Measurements from ENCODE around the gene THSD7B. TPM values are rescaled to one million over a fixed set of nuclear protein-coding genes. Genes with fewer than 3 reads are reported as not detected.

Gene THSD7B
- total and polyA plus RNA-seq, 9 of the 15 experiments (the other 6 are each of a cell fraction or from before 2014, with no cell fraction given), result not detected

- no peaks in the 10 kb centered on the region for H3K9me1 ChIP-seq (ENCODE audit: control insufficient read depth, insufficient read depth, low read length)
- ATAC-seq (no peak), DNase-seq (ENCODE audit: extremely low read depth in 1 of 4, low spot score in 3 of 4) (no peak), FAIRE-seq (no peak)
- no peaks in the 10 kb centered on the region for H3K36me3 ChIP-seq (ENCODE audit: control insufficient read depth, insufficient read depth, low read length)
- no peaks in the 10 kb centered on the region for H3K4me1 ChIP-seq (replicated peaks in 1 of 2; ENCODE audit: control insufficient read depth in 2 of 2, insufficient read depth in 2 of 2, low read length in 2 of 2)
- intact Hi-C loops (cut with micrococcal nuclease), result no loop called here
- WGBS (ENCODE audit: insufficient coverage, low coverage, missing lambda C conversion rate), result 0% methylated on average over 1 of the region's 1 CpG
- no TSS peak for BruUV-seq (replicated peaks)
- ChIA-PET POLR2A (no interaction called here), CTCF (ENCODE audit: low intra/inter-chr PET ratio) (no interaction called here)
- TF ChIP-seq ZNF280A (IDR thresholded peaks at IDR 0.05; ENCODE audit: low read depth, partially characterized antibody), result no peak
- TF ChIP-seq RAD21 (CRISPR knock-in tag; conservative IDR thresholded peaks at IDR 0.05 in 1 of 2, IDR thresholded peaks at IDR 0.05 in 1 of 2), result no peak
- no peak for TF ChIP-seq MYNN (IDR thresholded peaks at IDR 0.05)
- no peak for TF ChIP-seq MYNN (CRISPR knock-in tag; IDR thresholded peaks at IDR 0.05)
- no peak for TF ChIP-seq BRD9 (IDR thresholded peaks at IDR 0.05; ENCODE audit: low read depth, partially characterized antibody)
- no peaks in the 10 kb centered on the region for H3K79me2 ChIP-seq (ENCODE audit: control insufficient read depth, insufficient read depth, low read length)
- no peaks in the 10 kb centered on the region; the same call in 1 of the 2 replicates for H3K9me3 ChIP-seq (replicated peaks; ENCODE audit: control insufficient read depth, insufficient read depth, low read depth, low read length)
- H4K20me1 ChIP-seq (replicated peaks; ENCODE audit: control insufficient read depth, insufficient read depth, low read length), result no peaks in the 10 kb centered on the region
- H2AFZ ChIP-seq (ENCODE audit: low read depth, low read length), result no peak overlapping the region
- in situ Hi-C loops (cut with MboI), result no loop called here
- no peak overlapping the region for H3K4me3 ChIP-seq
- H3K27ac ChIP-seq (ENCODE audit: extremely low read depth, low read depth, low read length), result no peak overlapping the region
- H3K27me3 ChIP-seq (ENCODE audit: control insufficient read depth in 2 of 2, insufficient read depth in 2 of 2, low read length in 2 of 2), result no peaks in the 10 kb centered on the region
- no peak overlapping the region for H3K4me2 ChIP-seq (ENCODE audit: insufficient read depth, low read length)
- no peak overlapping the region for H3K9ac ChIP-seq (ENCODE audit: insufficient read depth in 1 of 2, low read depth in 2 of 2, low read length in 2 of 2)
Measured at GRCh38 chr2:136994793-136995192, 229.4 kb downstream of the THSD7B start.

GRCh38 chr2:136997557-136997956 lies 232.2 kb downstream of the THSD7B start:
- WGBS (ENCODE audit: insufficient coverage, low coverage, missing lambda C conversion rate), result 0% methylated on average over 1 of the region's 1 CpG
- intact Hi-C loops (cut with micrococcal nuclease) (no loop called here), in situ Hi-C loops (cut with MboI) (no loop called here)
- no peaks in the 10 kb centered on the region for H4K20me1 ChIP-seq (replicated peaks; ENCODE audit: control insufficient read depth, insufficient read depth, low read length)
- H3K9me1 ChIP-seq (ENCODE audit: control insufficient read depth, insufficient read depth, low read length), result no peaks in the 10 kb centered on the region
- no TSS peak for BruUV-seq (replicated peaks)
- no peak overlapping the region for H2AFZ ChIP-seq (ENCODE audit: low read depth, low read length)
- H3K4me2 ChIP-seq (ENCODE audit: insufficient read depth, low read length), result no peak overlapping the region
- no peak overlapping the region for H3K27ac ChIP-seq (ENCODE audit: extremely low read depth, low read depth, low read length)
- H3K27me3 ChIP-seq (ENCODE audit: control insufficient read depth in 2 of 2, insufficient read depth in 2 of 2, low read length in 2 of 2), result no peaks in the 10 kb centered on the region
- H3K79me2 ChIP-seq (ENCODE audit: control insufficient read depth, insufficient read depth, low read length), result no peaks in the 10 kb centered on the region
- H3K4me1 ChIP-seq (replicated peaks in 1 of 2; ENCODE audit: control insufficient read depth in 2 of 2, insufficient read depth in 2 of 2, low read length in 2 of 2), result no peaks in the 10 kb centered on the region
- FAIRE-seq, result no peak
- H3K4me3 ChIP-seq, result no peak overlapping the region
- H3K36me3 ChIP-seq (ENCODE audit: control insufficient read depth, insufficient read depth, low read length), result no peaks in the 10 kb centered on the region
- ChIA-PET CTCF (ENCODE audit: low intra/inter-chr PET ratio) (no interaction called here), POLR2A (no interaction called here)
- no peak overlapping the region for H3K9ac ChIP-seq (ENCODE audit: insufficient read depth in 1 of 2, low read depth in 2 of 2, low read length in 2 of 2)
- no peak for ATAC-seq
- no peak for DNase-seq (ENCODE audit: extremely low read depth in 1 of 4, low spot score in 3 of 4)
- no peaks in the 10 kb centered on the region; the same call in 1 of the 2 replicates for H3K9me3 ChIP-seq (replicated peaks; ENCODE audit: control insufficient read depth, insufficient read depth, low read depth, low read length)
- TF ChIP-seq RBFOX2 (IDR thresholded peaks at IDR 0.05; ENCODE audit: low read depth, low read length), result no peak
- TF ChIP-seq ZNF3 (CRISPR knock-in tag; IDR thresholded peaks at IDR 0.05), result no peak
- no peak for TF ChIP-seq ARNT (IDR thresholded peaks at IDR 0.05)
- TF ChIP-seq, protein P1, sequence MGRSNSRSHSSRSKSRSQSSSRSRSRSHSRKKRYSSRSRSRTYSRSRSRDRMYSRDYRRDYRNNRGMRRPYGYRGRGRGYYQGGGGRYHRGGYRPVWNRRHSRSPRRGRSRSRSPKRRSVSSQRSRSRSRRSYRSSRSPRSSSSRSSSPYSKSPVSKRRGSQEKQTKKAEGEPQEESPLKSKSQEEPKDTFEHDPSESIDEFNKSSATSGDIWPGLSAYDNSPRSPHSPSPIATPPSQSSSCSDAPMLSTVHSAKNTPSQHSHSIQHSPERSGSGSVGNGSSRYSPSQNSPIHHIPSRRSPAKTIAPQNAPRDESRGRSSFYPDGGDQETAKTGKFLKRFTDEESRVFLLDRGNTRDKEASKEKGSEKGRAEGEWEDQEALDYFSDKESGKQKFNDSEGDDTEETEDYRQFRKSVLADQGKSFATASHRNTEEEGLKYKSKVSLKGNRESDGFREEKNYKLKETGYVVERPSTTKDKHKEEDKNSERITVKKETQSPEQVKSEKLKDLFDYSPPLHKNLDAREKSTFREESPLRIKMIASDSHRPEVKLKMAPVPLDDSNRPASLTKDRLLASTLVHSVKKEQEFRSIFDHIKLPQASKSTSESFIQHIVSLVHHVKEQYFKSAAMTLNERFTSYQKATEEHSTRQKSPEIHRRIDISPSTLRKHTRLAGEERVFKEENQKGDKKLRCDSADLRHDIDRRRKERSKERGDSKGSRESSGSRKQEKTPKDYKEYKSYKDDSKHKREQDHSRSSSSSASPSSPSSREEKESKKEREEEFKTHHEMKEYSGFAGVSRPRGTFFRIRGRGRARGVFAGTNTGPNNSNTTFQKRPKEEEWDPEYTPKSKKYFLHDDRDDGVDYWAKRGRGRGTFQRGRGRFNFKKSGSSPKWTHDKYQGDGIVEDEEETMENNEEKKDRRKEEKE (IDR thresholded peaks at IDR 0.05; ENCODE audit: borderline replicate concordance in 1 of 2, control insufficient read depth in 1 of 2, low read depth in 2 of 2, low read length in 1 of 2), result no peak
- no peak for TF ChIP-seq SRSF7 (optimal IDR thresholded peaks at IDR 0.05; ENCODE audit: low read depth, low read length)
- no peak for TF ChIP-seq ZNF184 (CRISPR knock-in tag; IDR thresholded peaks at IDR 0.05)
- no peak for TF ChIP-seq KAT7 (CRISPR knock-in tag; IDR thresholded peaks at IDR 0.05; ENCODE audit: borderline replicate concordance)

Measured in K562 (cell line).